OCI-LY1 (cell line): ENCODE results near the gene CRYBB1.

Experiments
- CTCF ChIP-seq: fragments of 200-600 bp; sonication (generic), shearing (Covaris generic); IDR thresholded peaks from 2 replicates; pipeline ENCODE4 v1.5.1; 2017; ENCODE audit warnings: mild to moderate bottlenecking, antibody characterized with exemption, low read length, moderate library complexity, mixed read lengths
- EZH2 ChIP-seq: fragments of 200-600 bp; sonication (generic), shearing (Covaris generic); IDR thresholded peaks from 2 replicates; pipeline ENCODE4 v1.8.0; 2017; ENCODE audit warnings: borderline replicate concordance, mixed run types, mild to moderate bottlenecking, antibody characterized with exemption, low read length, moderate library complexity, mixed read lengths

GRCh38 chr22:26620197-26620596, 2.4 kb upstream of the CRYBB1 start:
- TF ChIP-seq CTCF (no peak), EZH2 (no peak)
